Right cardiac atrium (tissue), 5 donors: ENCODE data around the gene CELF2. TPM values are rescaled to one million over a fixed set of nuclear protein-coding genes. Genes with fewer than 3 reads are reported as not detected.
A peak's percentile ranks its signal among the peaks of the same experiment; 100 is the strongest.

Experiments
- ATAC-seq, 2 donors: fragments of 200-7000 bp; cut with Tn5 transposase; one replicate each; pipeline versions ENCODE4 v1.8.0 to v1.9.1; 2020; ENCODE audit warnings: moderate library complexity in 2 of 2, mild to moderate bottlenecking in 1 of 2
- DNase-seq, 3 donors: peaks; one replicate each; pipeline ENCODE4 v3.0.0-alpha.2; 2020
- H3K27ac ChIP-seq: one replicate; pipeline ENCODE4 v1.5.1; 2013; ENCODE audit warnings: mild to moderate bottlenecking, low read length, control low read depth, moderate library complexity
- H3K27me3 ChIP-seq: one replicate; pipeline ENCODE4 v1.6.1; 2013; ENCODE audit not compliant: control insufficient read depth, insufficient read depth
- H3K4me1 ChIP-seq: one replicate; pipeline ENCODE4 v1.6.1; 2013; ENCODE audit warnings: low read length; ENCODE audit not compliant: control insufficient read depth, insufficient read depth
- H3K4me3 ChIP-seq: one replicate; pipeline ENCODE4 v1.5.1; 2013; ENCODE audit warnings: low read length, control low read depth
- H3K9me3 ChIP-seq: one replicate; pipeline ENCODE4 v1.6.1; 2013; ENCODE audit warnings: low read length; ENCODE audit not compliant: control insufficient read depth
- WGBS: extraction: QIAGEN DNeasy Blood & Tissue Kit; methylation state at CpG from one replicate; pipeline ENCODE4 v1.1.7; 2013; 5-methylcytosine and 5-hydroxymethylcytosine counted together
- intact Hi-C, 4 donors: fragments of 100-400 bp; cut with DNase I; formaldehyde crosslinking; loops; one replicate each; pipeline versions ENCODE4 v1.11.0 to v1.14.0; 2022 to 2023
- polyA plus RNA-seq: library from polyadenylated mRNA; stranded (reverse); fragments of 200-250 nt; gene quantifications from one replicate; pipeline ENCODE4 v1.2.3, GENCODE V29; 2013
- total RNA-seq, 4 donors: library from RNA; stranded (reverse); fragmentation: NEBNext Ultra II Directional; extraction: Animal tissue kit (Norgen Biotek cat#: 25700); gene quantifications; one replicate each; pipeline ENCODE4 v1.2.1, GENCODE V29; 2021
- donor health status: healthy with polysubstance abuse.
- donor health status: DM: no; HTN: yes; CAD: no.
- donor health status: DM: no; HTN: no; CAD: no.
- donor health status: DM: no; HTN: yes; CAD: no; lungs with severe emphysema.
- donor health status: DM: yes; HTN: yes; CAD: no.

CELF2 gene
- total and polyA plus RNA-seq, 5 donors, result 19.4 to 87.0 (median 76.8) TPM

DNA sequence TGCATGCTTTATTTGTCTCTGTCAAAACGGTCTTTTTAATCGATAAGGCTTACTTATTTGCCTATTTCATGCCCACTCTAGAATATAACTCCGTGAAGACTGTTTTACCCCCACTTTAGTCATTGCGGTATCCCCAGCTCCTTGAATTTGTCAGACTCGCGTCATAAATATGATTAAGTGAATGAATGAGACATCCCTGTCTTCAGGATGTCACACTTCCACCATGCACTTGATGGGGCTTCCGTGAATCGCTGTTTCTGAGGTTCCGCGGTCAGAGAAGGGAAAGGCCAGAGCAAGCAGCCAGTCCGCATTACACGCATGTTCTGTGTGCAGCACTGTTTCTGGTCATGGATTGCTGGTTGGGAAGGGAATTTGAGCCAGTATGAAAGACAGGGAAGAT lies 138.8 kb downstream of the CELF2 start:
- H3K4me3 ChIP-seq, result no peak overlapping the region
- no peak for DNase-seq
- H3K9me3 ChIP-seq, result no peaks in the 10 kb centered on the region
- H3K27ac ChIP-seq, result no peak overlapping the region
- intact Hi-C loops, result no loop called here
- H3K27me3 ChIP-seq, result no peaks in the 10 kb centered on the region
- H3K4me1 ChIP-seq, result peaks cover 12% of the 10 kb centered on the region
- no peak for ATAC-seq
- WGBS, result 96% methylated on average over 12 of the region's 12 CpGs

DNA sequence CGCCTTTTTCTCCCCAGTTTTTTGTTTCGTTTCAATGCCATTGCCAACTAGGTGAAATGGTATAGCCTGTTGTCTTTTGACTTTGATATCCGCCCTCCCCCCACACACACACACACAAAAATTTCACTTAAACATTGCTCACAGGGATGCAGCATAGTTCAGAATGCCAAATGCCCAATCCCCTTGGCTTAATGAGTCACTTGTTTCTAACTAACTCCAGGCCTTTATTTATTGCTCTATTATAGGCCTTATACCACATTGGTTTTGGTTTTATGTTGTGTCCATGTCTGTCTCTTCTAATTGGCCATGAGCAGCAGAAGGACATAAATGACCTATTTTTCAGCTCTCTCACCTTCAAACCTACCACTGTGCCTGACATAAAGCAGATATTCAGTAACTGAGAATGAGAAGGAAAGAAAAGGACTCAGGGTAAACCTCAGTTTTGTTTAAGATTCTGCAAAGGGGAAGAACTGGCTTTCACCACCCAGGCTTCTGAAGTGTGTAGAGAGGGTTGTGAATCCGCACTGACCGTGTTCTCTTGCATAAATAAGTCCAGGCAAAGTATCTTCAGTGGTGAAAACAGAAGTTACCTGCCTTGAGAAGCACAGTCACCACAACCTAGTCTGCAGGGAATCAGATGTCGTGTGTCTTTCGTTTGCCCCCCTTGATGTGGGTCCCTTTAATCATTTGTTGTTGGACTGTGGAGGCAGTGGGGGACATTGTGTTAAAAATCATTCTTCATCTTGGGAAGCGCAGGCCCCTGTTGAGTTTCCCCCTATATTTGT lies 139.8 kb downstream of the CELF2 start:
- ATAC-seq, result no peak

DNA sequence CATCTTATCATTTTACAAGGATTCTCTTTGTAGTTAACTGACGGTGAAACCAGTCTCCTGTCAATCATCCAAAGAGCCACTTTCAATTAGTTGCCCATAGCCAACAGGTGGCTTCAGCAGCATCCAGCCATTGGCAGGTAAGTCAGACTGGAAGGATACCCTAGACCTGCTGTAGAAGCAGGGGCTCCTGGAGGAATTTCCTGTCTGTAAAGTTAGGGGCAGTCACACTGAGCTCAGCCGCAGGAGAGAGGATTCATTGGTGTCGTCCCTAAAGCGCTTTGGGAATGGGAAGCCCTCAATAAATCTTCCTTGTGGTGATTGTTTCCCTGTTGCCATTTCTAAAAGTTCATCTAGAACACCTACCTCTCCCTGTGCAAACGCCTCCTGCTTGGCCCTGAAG lies 140.4 kb downstream of the CELF2 start:
- H3K27ac ChIP-seq, result no peak overlapping the region
- H3K4me3 ChIP-seq, result no peak overlapping the region
- H3K4me1 ChIP-seq, result peaks cover 14% of the 10 kb centered on the region
- no peak for DNase-seq
- intact Hi-C loops, result no loop called here
- no peaks in the 10 kb centered on the region for H3K27me3 ChIP-seq
- no peak for ATAC-seq
- 90% methylated on average over 5 of the region's 5 CpGs for WGBS
- H3K9me3 ChIP-seq, result no peaks in the 10 kb centered on the region

More for the DNA sequence above, 139.8 kb downstream of the CELF2 start:
- Histone ChIP-seq H3K4me3 (no peak overlapping the region), H3K9me3 (no peaks in the 10 kb centered on the region), H3K27me3 (no peaks in the 10 kb centered on the region), H3K4me1 (peaks cover 12% of the 10 kb centered on the region), H3K27ac (no peak overlapping the region)
- intact Hi-C loops, result no loop called here
- DNase-seq, result no peak
- WGBS, result 93% methylated on average over 8 of the region's 8 CpGs

- Histone ChIP-seq H3K4me3 (no peak overlapping the region), H3K27ac (no peak overlapping the region), H3K9me3 (no peaks in the 10 kb centered on the region), H3K27me3 (no peaks in the 10 kb centered on the region), H3K4me1 (peaks cover 14% of the 10 kb centered on the region)
- DNase-seq, result peak; percentile 37 to 83 (median 62)
- intact Hi-C loops, result loop anchor here in 2 of 4 donors (10.0 kb wide), 2 partner anchors 45 to 95 kb away; no protein-coding TSS in a partner anchor
- 64% methylated on average over 8 of the region's 8 CpGs for WGBS
- no peak for ATAC-seq
Observed at GRCh38 chr10:11159543-11160215, 142.0 kb downstream of the CELF2 start.

DNA sequence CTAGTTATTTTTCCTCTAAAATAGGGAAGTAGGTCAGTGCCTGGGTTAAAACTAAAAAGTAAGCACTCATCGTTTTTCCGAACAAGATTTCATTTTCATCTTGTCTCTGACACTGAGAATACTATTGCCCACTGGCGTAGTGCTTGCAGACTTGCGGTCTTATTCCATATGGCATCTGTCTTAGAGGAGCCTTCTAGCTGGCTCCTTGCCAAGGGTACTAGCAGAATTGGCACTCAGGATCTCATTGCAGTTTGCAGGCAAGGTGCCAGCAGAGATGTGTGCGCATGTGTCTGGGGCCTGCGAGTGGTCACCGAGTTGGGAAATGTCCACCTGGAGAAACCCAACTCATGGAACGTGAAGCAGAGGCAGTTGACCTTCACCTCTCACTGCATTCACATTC lies 143.4 kb downstream of the CELF2 start:
- 80% methylated on average over 8 of the region's 8 CpGs for WGBS
- DNase-seq (peak in 1 of 3 donors; percentile 63), ATAC-seq (no peak)
- Histone ChIP-seq H3K4me1 (peaks cover 14% of the 10 kb centered on the region), H3K27me3 (no peaks in the 10 kb centered on the region), H3K9me3 (no peaks in the 10 kb centered on the region), H3K4me3 (no peak overlapping the region), H3K27ac (peak overlapping the region; percentile 8)
- intact Hi-C loops, result loop anchor here in 2 of 4 donors (10.0 kb wide), 2 partner anchors 46 to 94 kb away; no protein-coding TSS in a partner anchor

DNA sequence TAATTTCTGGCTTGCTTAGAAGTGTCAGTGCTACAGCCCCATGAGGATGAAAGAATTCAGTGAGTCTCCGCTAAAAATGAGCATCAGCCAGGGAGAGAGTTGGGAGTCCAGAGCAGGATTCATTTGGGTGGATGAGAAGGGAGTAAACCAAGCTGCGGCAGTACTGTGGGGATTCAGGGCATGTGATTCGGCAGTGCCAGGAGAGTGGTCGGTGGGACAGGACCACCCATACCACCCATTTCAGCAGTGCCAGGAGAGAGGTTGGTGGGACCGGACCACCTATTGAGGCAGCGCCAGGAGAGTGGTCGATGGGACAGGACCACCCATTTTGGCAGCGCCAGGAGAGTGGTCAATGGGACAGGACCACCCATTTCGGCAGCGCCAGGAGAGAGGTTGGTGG lies 144.2 kb downstream of the CELF2 start:
- intact Hi-C loops, result loop anchor here in 2 of 4 donors (10.0 kb wide), 2 partner anchors 47 to 93 kb away; no protein-coding TSS in a partner anchor
- DNase-seq (no peak), ATAC-seq (no peak)
- H3K4me3 ChIP-seq, result no peak overlapping the region
- H3K9me3 ChIP-seq, result no peaks in the 10 kb centered on the region
- H3K4me1 ChIP-seq, result peaks cover 13% of the 10 kb centered on the region
- no peaks in the 10 kb centered on the region for H3K27me3 ChIP-seq
- no peak overlapping the region for H3K27ac ChIP-seq
- 96% methylated on average over 10 of the region's 10 CpGs for WGBS

DNA sequence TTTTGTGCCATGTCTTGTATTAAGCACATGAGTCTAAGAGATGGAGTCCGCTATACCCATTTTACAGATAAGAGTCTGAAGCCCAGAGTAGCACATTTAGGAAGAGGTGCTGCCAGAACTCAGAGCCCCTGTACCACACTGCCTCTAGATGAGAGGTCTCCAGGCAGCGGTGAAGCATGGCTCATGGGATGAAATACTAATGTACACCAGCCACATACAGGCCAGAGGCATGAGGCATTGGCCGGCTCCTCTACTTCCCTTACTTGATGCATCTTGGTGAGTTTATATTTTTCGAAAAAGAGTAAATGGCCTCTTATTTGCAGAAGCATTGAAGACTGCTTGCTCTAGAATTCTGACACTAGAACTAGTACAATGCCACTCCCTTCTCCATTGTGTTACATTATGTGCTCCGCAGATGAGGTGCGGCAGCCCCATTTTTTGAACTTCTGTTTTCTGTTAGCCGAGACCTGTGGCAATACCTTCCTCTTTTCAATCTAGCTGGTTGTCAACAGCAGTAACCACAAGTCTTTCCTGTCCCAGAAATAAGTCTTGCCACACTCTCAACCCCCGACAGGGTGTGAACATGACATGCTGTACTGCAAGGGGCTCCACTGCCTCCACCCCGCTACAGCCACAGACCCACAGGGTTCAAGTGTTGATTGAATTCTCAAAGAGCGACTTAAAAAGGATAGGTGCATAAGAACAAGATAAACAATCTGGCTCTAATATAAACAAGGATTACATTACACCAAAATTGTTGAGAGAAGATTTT lies 145.3 kb downstream of the CELF2 start:
- DNase-seq, result peak; percentile 38 to 79 (median 68)
- no peaks in the 10 kb centered on the region for H3K9me3 ChIP-seq
- 77% methylated on average over 10 of the region's 10 CpGs for WGBS
- H3K27ac ChIP-seq, result peak overlapping the region; percentile 24
- peak; percentile 12 to 42 for ATAC-seq
- H3K4me3 ChIP-seq, result no peak overlapping the region
- intact Hi-C loops, result loop anchor here in 2 of 4 donors (10.0 kb wide), 2 partner anchors 48 to 92 kb away; no protein-coding TSS in a partner anchor
- H3K27me3 ChIP-seq, result no peaks in the 10 kb centered on the region
- peaks cover 13% of the 10 kb centered on the region for H3K4me1 ChIP-seq

DNA sequence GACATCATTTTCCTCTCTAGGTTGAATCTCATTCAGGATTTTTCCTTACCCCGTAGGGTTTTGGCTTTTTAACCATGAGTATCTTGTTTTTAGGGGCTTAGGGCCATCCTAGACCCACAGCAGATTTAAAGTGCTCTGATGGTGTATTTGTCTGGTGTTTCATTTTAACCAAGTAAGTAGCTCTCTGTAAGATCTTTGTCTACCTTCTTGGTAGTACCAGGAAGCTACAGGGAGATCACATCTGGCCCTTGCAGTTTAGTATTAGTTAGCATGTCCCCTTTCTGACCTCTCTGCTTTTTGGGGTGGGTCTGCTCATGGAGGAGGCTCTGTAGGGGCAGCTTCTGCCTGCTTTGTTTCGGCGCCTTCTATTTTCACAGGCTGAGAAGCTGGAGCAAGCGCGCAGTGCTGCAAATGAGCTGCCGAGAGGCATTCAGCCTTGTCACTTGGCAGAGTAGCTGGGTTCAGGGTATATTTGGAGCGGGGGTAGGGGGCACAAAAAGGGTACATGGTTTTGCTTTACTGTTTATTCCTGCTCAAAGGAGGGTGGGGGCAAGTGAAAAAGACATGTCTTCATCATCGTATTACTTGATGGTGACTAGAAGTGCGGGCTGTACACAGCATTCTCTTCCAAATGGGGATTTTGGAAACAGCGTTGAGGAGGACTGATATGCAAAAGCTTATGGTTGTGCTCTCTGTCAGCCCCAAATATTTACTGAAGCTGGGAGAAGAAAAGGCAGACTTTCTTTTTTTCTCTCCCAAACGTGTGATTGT lies 146.3 kb downstream of the CELF2 start:
- Histone ChIP-seq H3K4me3 (peak overlapping the region; percentile 78), H3K9me3 (no peaks in the 10 kb centered on the region), H3K27me3 (no peaks in the 10 kb centered on the region), H3K4me1 (peaks cover 13% of the 10 kb centered on the region), H3K27ac (peak overlapping the region; percentile 83)
- 26% methylated on average over 11 of the region's 11 CpGs for WGBS
- DNase-seq (no peak), ATAC-seq (no peak)
- intact Hi-C loops, result loop anchor here in 2 of 4 donors (10.0 kb wide), 2 partner anchors 49 to 91 kb away; no protein-coding TSS in a partner anchor

DNA sequence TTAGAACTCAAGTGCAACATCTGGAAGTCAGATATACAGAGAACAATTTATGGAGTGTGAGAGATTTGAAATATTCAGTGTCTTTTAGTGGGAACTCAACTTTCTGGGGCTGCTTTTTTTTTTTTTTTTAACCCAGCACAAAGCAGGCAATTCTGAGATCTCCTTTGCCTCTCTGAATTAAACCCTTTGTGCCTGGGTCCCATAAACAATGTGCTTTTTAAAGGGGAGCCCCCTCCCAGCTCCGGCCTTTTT lies 146.8 kb downstream of the CELF2 start:
- ATAC-seq (no peak), DNase-seq (no peak)
- 0% methylated on average over 1 of the region's 1 CpG for WGBS
- Histone ChIP-seq H3K27ac (peak overlapping the region; percentile 18), H3K4me1 (peaks cover 13% of the 10 kb centered on the region), H3K9me3 (no peaks in the 10 kb centered on the region), H3K27me3 (no peaks in the 10 kb centered on the region), H3K4me3 (peak overlapping the region; percentile 78)
- intact Hi-C loops, result loop anchor here in 2 of 4 donors (10.0 kb wide), 2 partner anchors 50 to 90 kb away; no protein-coding TSS in a partner anchor
